Measurements from ENCODE around the gene KLF4.

The KLF4 gene

GRCh38 chr9:107447081-107447480, 42.5 kb downstream of the KLF4 start:
- no peak for DNase-seq

- DNase-seq, result no peak
Observed at GRCh38 chr9:107446491-107446890, 43.1 kb downstream of the KLF4 start.

- DNase-seq, result no peak
Observed at GRCh38 chr9:107443786-107444185, 45.8 kb downstream of the KLF4 start.

- peak; percentile 44 for DNase-seq
Observed at GRCh38 chr9:107439991-107440456, 49.5 kb downstream of the KLF4 start.

GRCh38 chr9:107438211-107439031, 51.1 kb downstream of the KLF4 start:
- peak; percentile 72 for DNase-seq

- no peak for DNase-seq
Observed at GRCh38 chr9:107437716-107438115, 51.9 kb downstream of the KLF4 start.

- DNase-seq, result no peak
Observed at GRCh38 chr9:107435415-107435814, 54.2 kb downstream of the KLF4 start.
